Neural crest cell (in vitro differentiated cells): ENCODE data around the gene TMEM212. TPM values are rescaled to one million over a fixed set of nuclear protein-coding genes. Genes with fewer than 3 reads are reported as not detected.

Source experiments
- DNase-seq: peaks from one replicate; pipeline ENCODE4 v3.0.0; 2021; ENCODE audit warnings: low read depth, mixed read lengths, low spot score
- H3K27ac Mint-ChIP-seq: one replicate; pipeline ENCODE4 v1.8.0; 2021; ENCODE audit warnings: mild to moderate bottlenecking, mixed read lengths; ENCODE audit not compliant: unreplicated experiment
- H3K27me3 Mint-ChIP-seq: 2 replicates; pipeline ENCODE4 v1.8.0; 2021; ENCODE audit warnings: low read depth, mild to moderate bottlenecking, mixed read lengths
- H3K36me3 Mint-ChIP-seq: 2 replicates; pipeline ENCODE4 v1.8.0; 2021; ENCODE audit warnings: low read depth, mild to moderate bottlenecking, mixed read lengths
- H3K4me1 Mint-ChIP-seq: 2 replicates; pipeline ENCODE4 v1.8.0; 2021; ENCODE audit warnings: mixed read lengths
- H3K4me3 Mint-ChIP-seq: one replicate; pipeline ENCODE4 v1.8.0; 2021; ENCODE audit warnings: mild to moderate bottlenecking, mixed read lengths
- H3K9me3 Mint-ChIP-seq: 2 replicates; pipeline ENCODE4 v1.8.0; 2021; ENCODE audit warnings: mixed read lengths
- total RNA-seq: library from RNA; stranded (reverse); gene quantifications from 2 replicates; pipeline ENCODE4 v1.2.1, GENCODE V29; 2021
- TF ChIP-seq, protein P1 (sequence below): fragments of 200-600 bp; sonication (generic); conservative IDR thresholded peaks from 2 replicates; pipeline ENCODE4 v1.5.0; 2021; ENCODE audit warnings: antibody characterized with exemption, mild to moderate bottlenecking

TMEM212 gene
- total RNA-seq, 1 donor from 2014 or later, result not detected

DNA sequence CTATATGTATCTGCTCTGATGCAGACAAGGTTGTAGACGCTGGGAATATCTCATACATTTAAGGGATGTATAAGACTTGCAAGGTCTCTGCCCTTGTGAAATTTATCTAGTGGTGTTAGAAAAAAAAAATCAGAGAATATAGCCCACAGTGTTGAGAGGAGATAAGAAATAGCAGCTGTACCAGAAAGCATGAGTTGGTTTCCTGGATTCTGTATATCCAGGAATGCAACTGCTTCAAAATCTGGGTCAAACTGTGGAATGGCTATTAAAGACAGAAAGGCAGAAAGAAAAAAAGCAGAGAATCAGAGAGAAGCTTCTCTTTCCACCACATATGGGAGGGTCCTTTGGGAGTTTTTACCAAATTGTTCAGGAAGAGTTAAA is 1.5 kb upstream of the TMEM212 start:
- TF ChIP-seq, protein P1, sequence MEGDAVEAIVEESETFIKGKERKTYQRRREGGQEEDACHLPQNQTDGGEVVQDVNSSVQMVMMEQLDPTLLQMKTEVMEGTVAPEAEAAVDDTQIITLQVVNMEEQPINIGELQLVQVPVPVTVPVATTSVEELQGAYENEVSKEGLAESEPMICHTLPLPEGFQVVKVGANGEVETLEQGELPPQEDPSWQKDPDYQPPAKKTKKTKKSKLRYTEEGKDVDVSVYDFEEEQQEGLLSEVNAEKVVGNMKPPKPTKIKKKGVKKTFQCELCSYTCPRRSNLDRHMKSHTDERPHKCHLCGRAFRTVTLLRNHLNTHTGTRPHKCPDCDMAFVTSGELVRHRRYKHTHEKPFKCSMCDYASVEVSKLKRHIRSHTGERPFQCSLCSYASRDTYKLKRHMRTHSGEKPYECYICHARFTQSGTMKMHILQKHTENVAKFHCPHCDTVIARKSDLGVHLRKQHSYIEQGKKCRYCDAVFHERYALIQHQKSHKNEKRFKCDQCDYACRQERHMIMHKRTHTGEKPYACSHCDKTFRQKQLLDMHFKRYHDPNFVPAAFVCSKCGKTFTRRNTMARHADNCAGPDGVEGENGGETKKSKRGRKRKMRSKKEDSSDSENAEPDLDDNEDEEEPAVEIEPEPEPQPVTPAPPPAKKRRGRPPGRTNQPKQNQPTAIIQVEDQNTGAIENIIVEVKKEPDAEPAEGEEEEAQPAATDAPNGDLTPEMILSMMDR, result no peak
- peaks cover 33% of the 10 kb centered on the region for H3K4me1 Mint-ChIP-seq
- no peak for DNase-seq
- H3K27ac Mint-ChIP-seq, result no peak overlapping the region
- H3K27me3 Mint-ChIP-seq, result no peaks in the 10 kb centered on the region
- H3K4me3 Mint-ChIP-seq, result no peak overlapping the region
- peaks cover 3% of the 10 kb centered on the region for H3K9me3 Mint-ChIP-seq
- H3K36me3 Mint-ChIP-seq, result no peaks in the 10 kb centered on the region

DNA sequence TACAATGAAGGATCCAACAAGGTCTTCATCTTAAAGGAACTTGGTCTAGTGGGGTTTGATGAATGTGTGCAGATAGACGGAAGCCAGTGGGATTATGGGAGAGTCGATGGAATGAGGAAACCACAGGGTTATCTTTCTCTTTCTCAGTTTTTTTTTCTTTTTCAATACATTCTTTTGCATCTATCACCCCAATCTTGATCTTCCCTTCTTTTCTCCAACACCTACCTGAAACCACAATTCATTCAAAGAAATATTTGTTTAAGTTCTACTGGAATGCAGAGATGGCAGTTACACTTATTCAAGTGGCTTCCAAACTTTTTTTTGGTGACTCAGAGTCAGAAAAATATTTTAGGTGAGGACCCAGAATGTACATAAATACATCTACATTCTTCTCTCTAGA is 1.7 kb downstream of the TMEM212 start:
- H3K36me3 Mint-ChIP-seq, result no peaks in the 10 kb centered on the region
- H3K4me3 Mint-ChIP-seq, result no peak overlapping the region
- H3K27ac Mint-ChIP-seq, result no peak overlapping the region
- no peak for DNase-seq
- TF ChIP-seq, protein P1, result no peak
- H3K27me3 Mint-ChIP-seq, result no peaks in the 10 kb centered on the region
- H3K4me1 Mint-ChIP-seq, result peaks cover 23% of the 10 kb centered on the region
- H3K9me3 Mint-ChIP-seq, result peaks cover 3% of the 10 kb centered on the region

DNA sequence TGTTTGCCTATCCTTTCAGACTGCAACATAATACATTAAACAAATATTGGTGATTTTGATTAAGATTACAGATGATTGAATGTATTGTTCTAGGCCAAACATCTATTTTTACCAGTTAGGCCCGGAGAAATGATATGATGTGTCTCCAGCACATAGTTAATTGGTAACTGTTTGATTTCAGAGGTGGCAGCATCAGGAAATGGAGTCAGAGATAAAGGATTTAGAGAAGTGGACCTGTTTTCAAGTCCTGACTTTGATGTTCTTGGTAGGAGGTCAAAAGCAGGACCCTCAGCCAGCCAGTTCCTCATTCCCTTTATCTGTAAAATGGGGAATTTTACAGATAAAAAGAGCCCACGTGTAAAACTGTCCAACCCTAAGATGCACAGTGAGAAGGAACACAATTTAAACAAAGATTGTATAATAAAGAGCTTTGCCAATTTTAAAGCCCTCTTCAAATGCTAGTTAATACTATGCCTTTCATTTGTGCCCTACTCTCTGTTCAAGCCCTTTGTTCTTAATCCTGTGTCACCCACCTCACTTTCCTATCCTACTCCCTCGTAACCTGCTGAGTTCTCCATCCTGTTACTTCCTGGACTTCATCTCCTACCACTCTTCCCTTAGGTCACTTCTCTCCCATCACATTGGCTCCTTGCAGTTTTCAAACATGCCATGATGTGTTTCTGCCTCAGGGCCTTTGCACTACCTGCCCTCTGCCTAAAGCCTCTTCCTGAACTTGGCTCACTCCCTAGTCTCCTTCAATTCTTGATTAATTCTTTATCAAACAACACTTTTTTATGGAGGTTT is 2.5 kb downstream of the TMEM212 start:
- DNase-seq, result no peak
- peaks cover 26% of the 10 kb centered on the region for H3K4me1 Mint-ChIP-seq
- H3K36me3 Mint-ChIP-seq, result no peaks in the 10 kb centered on the region
- H3K4me3 Mint-ChIP-seq, result no peak overlapping the region
- TF ChIP-seq, protein P1, result no peak
- H3K9me3 Mint-ChIP-seq, result peaks cover 3% of the 10 kb centered on the region
- H3K27me3 Mint-ChIP-seq, result no peaks in the 10 kb centered on the region
- peak overlapping the region; percentile 13 for H3K27ac Mint-ChIP-seq

DNA sequence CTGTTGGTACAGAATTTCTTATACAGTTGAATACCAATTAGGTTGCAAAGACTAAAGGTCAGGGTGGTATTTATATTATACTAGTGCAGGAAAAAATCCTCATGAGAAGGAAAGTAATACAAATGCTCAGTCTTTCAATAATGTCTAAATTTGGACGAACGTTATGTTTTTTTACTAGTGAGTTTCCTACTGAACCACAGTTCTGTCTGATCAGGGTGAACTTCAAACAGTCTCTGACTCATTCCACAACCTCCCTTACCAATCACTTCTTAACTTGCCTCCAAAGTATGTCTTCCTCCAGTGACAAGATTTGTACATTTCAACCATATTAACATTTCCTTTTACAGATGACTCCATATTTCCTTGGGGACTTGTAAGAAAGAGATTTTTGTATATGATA is 3.4 kb downstream of the TMEM212 start:
- no peak overlapping the region for H3K4me3 Mint-ChIP-seq
- peaks cover 25% of the 10 kb centered on the region for H3K4me1 Mint-ChIP-seq

DNA sequence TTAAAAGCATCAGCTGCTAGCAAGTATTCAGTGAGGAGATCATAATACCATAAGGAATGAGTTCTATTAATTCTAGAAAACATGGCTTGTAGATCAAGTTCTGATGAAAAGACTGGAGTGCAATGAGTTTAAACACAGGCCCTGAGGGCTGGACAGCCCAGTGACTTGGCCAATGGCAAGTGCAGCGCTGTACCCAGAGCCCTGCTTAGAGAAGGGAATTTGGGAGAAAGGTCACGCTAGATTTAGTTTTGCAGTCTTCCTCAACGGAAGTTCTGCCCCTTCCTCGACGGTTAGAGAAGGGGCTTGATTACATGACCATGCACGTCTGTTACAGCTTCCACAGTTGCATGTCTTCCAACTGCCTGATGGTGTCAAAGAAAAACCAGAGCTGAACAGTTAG is 4.0 kb downstream of the TMEM212 start:
- TF ChIP-seq, protein P1, result no peak
- Mint-ChIP-seq H3K27me3 (no peaks in the 10 kb centered on the region), H3K9me3 (peaks cover 3% of the 10 kb centered on the region), H3K27ac (no peak overlapping the region), H3K4me3 (no peak overlapping the region), H3K36me3 (no peaks in the 10 kb centered on the region), H3K4me1 (peaks cover 23% of the 10 kb centered on the region)
- no peak for DNase-seq

More for the DNA sequence above, 3.4 kb downstream of the TMEM212 start:
- DNase-seq, result no peak
- Mint-ChIP-seq H3K27ac (no peak overlapping the region), H3K27me3 (no peaks in the 10 kb centered on the region), H3K36me3 (no peaks in the 10 kb centered on the region), H3K9me3 (peaks cover 3% of the 10 kb centered on the region)
- TF ChIP-seq, protein P1, result no peak
